Measurements from ENCODE around the gene FBN1.
A peak's percentile ranks its signal among the peaks of the same experiment; 100 is the strongest.

The FBN1 gene

GRCh38 chr15:48536681-48537091 is 108.8 kb downstream of the FBN1 start:
- Histone ChIP-seq H3K14ac (ENCODE audit: low read length in 2 of 2) (no peak overlapping the region), H3K4me3 (ENCODE audit: insufficient read depth in 1 of 2, low read depth in 1 of 2, low read length in 2 of 2) (no peak overlapping the region), H2BK15ac (ENCODE audit: low read depth, poor library complexity, severe bottlenecking) (no peak overlapping the region), H2AK5ac (ENCODE audit: low read length, severe bottlenecking) (no peak overlapping the region), H3K27ac (ENCODE audit: low read length, poor library complexity, severe bottlenecking) (no peak overlapping the region), H3K9me3 (ENCODE audit: control insufficient read depth, low read length) (no peaks in the 10 kb centered on the region), H2BK12ac (ENCODE audit: low read length in 2 of 2) (no peak overlapping the region), H3K9ac (ENCODE audit: low read length) (peak overlapping the region; percentile 74), H3K4me2 (ENCODE audit: low read length, poor library complexity, severe bottlenecking) (no peak overlapping the region), H3K23ac (ENCODE audit: low read length in 2 of 2) (no peak overlapping the region), H4K91ac (ENCODE audit: low read length) (no peak overlapping the region), H3K79me1 (replicated peaks; ENCODE audit: low read length, poor library complexity, severe bottlenecking) (peaks cover 15% of the 10 kb centered on the region), H2BK120ac (ENCODE audit: low read depth, low read length) (no peak overlapping the region), H2BK5ac (ENCODE audit: low read depth, low read length, poor library complexity, severe bottlenecking) (no peak overlapping the region), H2AFZ (ENCODE audit: low read depth, low read length) (no peak overlapping the region), H3K27me3 (ENCODE audit: control insufficient read depth in 1 of 2, insufficient read depth in 1 of 2, low read length in 2 of 2) (no peaks in the 10 kb centered on the region), H3K4me1 (ENCODE audit: control insufficient read depth, insufficient read depth, low read depth, low read length) (no peaks in the 10 kb centered on the region), H4K8ac (ENCODE audit: low read length) (no peak overlapping the region), H3K36me3 (ENCODE audit: control insufficient read depth in 1 of 2, insufficient read depth in 2 of 2, low read depth in 1 of 2, low read length in 2 of 2) (peaks cover 10 to 73% of the 10 kb centered on the region in 2 experiments), H3K18ac (ENCODE audit: low read depth in 1 of 2, low read length in 2 of 2) (no peak overlapping the region), H3K4ac (ENCODE audit: low read depth in 1 of 2, low read length in 2 of 2) (no peak overlapping the region)
- WGBS, result 35% methylated on average over 2 of the region's 3 CpGs
- peak; percentile 36 for DNase-seq

- H4K8ac ChIP-seq (ENCODE audit: low read length), result no peak overlapping the region
- peaks cover 19% of the 10 kb centered on the region for H3K79me1 ChIP-seq (replicated peaks; ENCODE audit: low read length, poor library complexity, severe bottlenecking)
- no peak overlapping the region for H3K14ac ChIP-seq (ENCODE audit: low read length in 2 of 2)
- no peak overlapping the region for H2BK120ac ChIP-seq (ENCODE audit: low read depth, low read length)
- no peak for DNase-seq
- no peak overlapping the region for H3K9ac ChIP-seq (ENCODE audit: low read length)
- H3K4me1 ChIP-seq (ENCODE audit: control insufficient read depth, insufficient read depth, low read depth, low read length), result no peaks in the 10 kb centered on the region
- H4K91ac ChIP-seq (ENCODE audit: low read length), result no peak overlapping the region
- peaks cover 18 to 97% of the 10 kb centered on the region in 2 experiments for H3K36me3 ChIP-seq (ENCODE audit: control insufficient read depth in 1 of 2, insufficient read depth in 2 of 2, low read depth in 1 of 2, low read length in 2 of 2)
- no peaks in the 10 kb centered on the region for H3K9me3 ChIP-seq (ENCODE audit: control insufficient read depth, low read length)
- no peak overlapping the region for H2AFZ ChIP-seq (ENCODE audit: low read depth, low read length)
- H2BK15ac ChIP-seq (ENCODE audit: low read depth, poor library complexity, severe bottlenecking), result no peak overlapping the region
- WGBS, result 0% methylated on average over 1 of the region's 2 CpGs
- no peak overlapping the region for H2AK5ac ChIP-seq (ENCODE audit: low read length, severe bottlenecking)
- H3K4me3 ChIP-seq (ENCODE audit: insufficient read depth in 1 of 2, low read depth in 1 of 2, low read length in 2 of 2), result no peak overlapping the region
- H2BK12ac ChIP-seq (ENCODE audit: low read length in 2 of 2), result no peak overlapping the region
- H3K27ac ChIP-seq (ENCODE audit: low read length, poor library complexity, severe bottlenecking), result no peak overlapping the region
- no peak overlapping the region for H2BK5ac ChIP-seq (ENCODE audit: low read depth, low read length, poor library complexity, severe bottlenecking)
- H3K4ac ChIP-seq (ENCODE audit: low read depth in 1 of 2, low read length in 2 of 2), result no peak overlapping the region
- no peak overlapping the region for H3K23ac ChIP-seq (ENCODE audit: low read length in 2 of 2)
- H3K18ac ChIP-seq (ENCODE audit: low read depth in 1 of 2, low read length in 2 of 2), result no peak overlapping the region
- no peaks in the 10 kb centered on the region for H3K27me3 ChIP-seq (ENCODE audit: control insufficient read depth in 1 of 2, insufficient read depth in 1 of 2, low read length in 2 of 2)
- H3K4me2 ChIP-seq (ENCODE audit: low read length, poor library complexity, severe bottlenecking), result no peak overlapping the region
Measured at GRCh38 chr15:48533982-48534381, 111.5 kb downstream of the FBN1 start.

- Histone ChIP-seq H2BK5ac (ENCODE audit: low read depth, low read length, poor library complexity, severe bottlenecking) (no peak overlapping the region), H3K4me2 (ENCODE audit: low read length, poor library complexity, severe bottlenecking) (no peak overlapping the region), H2BK15ac (ENCODE audit: low read depth, poor library complexity, severe bottlenecking) (no peak overlapping the region), H4K91ac (ENCODE audit: low read length) (no peak overlapping the region), H2AK5ac (ENCODE audit: low read length, severe bottlenecking) (no peak overlapping the region), H4K8ac (ENCODE audit: low read length) (no peak overlapping the region), H3K4ac (ENCODE audit: low read depth in 1 of 2, low read length in 2 of 2) (no peak overlapping the region), H3K79me1 (replicated peaks; ENCODE audit: low read length, poor library complexity, severe bottlenecking) (peaks cover 19% of the 10 kb centered on the region), H2AFZ (ENCODE audit: low read depth, low read length) (no peak overlapping the region), H3K4me1 (ENCODE audit: control insufficient read depth, insufficient read depth, low read depth, low read length) (no peaks in the 10 kb centered on the region), H2BK120ac (ENCODE audit: low read depth, low read length) (no peak overlapping the region), H3K18ac (ENCODE audit: low read depth in 1 of 2, low read length in 2 of 2) (no peak overlapping the region), H3K4me3 (ENCODE audit: insufficient read depth in 1 of 2, low read depth in 1 of 2, low read length in 2 of 2) (no peak overlapping the region), H3K27me3 (ENCODE audit: control insufficient read depth in 1 of 2, insufficient read depth in 1 of 2, low read length in 2 of 2) (no peaks in the 10 kb centered on the region), H3K14ac (ENCODE audit: low read length in 2 of 2) (no peak overlapping the region), H3K9ac (ENCODE audit: low read length) (peak overlapping the region; percentile 28), H3K36me3 (ENCODE audit: control insufficient read depth in 1 of 2, insufficient read depth in 2 of 2, low read depth in 1 of 2, low read length in 2 of 2) (peaks cover 22 to 97% of the 10 kb centered on the region in 2 experiments), H3K27ac (ENCODE audit: low read length, poor library complexity, severe bottlenecking) (no peak overlapping the region), H2BK12ac (ENCODE audit: low read length in 2 of 2) (no peak overlapping the region), H3K9me3 (ENCODE audit: control insufficient read depth, low read length) (no peaks in the 10 kb centered on the region), H3K23ac (ENCODE audit: low read length in 2 of 2) (no peak overlapping the region)
- DNase-seq, result no peak
Measured at GRCh38 chr15:48532946-48533345, 112.6 kb downstream of the FBN1 start.

- H2BK15ac ChIP-seq (ENCODE audit: low read depth, poor library complexity, severe bottlenecking), result peak overlapping the region; percentile 21
- peaks cover 25 to 97% of the 10 kb centered on the region in 2 experiments for H3K36me3 ChIP-seq (ENCODE audit: control insufficient read depth in 1 of 2, insufficient read depth in 2 of 2, low read depth in 1 of 2, low read length in 2 of 2)
- no peak overlapping the region for H2BK120ac ChIP-seq (ENCODE audit: low read depth, low read length)
- H2BK5ac ChIP-seq (ENCODE audit: low read depth, low read length, poor library complexity, severe bottlenecking), result no peak overlapping the region
- no peak overlapping the region for H3K14ac ChIP-seq (ENCODE audit: low read length in 2 of 2)
- WGBS, result 97% methylated on average over 4 of the region's 4 CpGs
- H3K9ac ChIP-seq (ENCODE audit: low read length), result no peak overlapping the region
- no peak overlapping the region for H2AFZ ChIP-seq (ENCODE audit: low read depth, low read length)
- no peak overlapping the region for H3K23ac ChIP-seq (ENCODE audit: low read length in 2 of 2)
- no peak overlapping the region for H3K4ac ChIP-seq (ENCODE audit: low read depth in 1 of 2, low read length in 2 of 2)
- H3K4me3 ChIP-seq (ENCODE audit: insufficient read depth in 1 of 2, low read depth in 1 of 2, low read length in 2 of 2), result no peak overlapping the region
- H3K9me3 ChIP-seq (ENCODE audit: control insufficient read depth, low read length), result no peaks in the 10 kb centered on the region
- no peak overlapping the region for H4K91ac ChIP-seq (ENCODE audit: low read length)
- no peak overlapping the region for H2BK12ac ChIP-seq (ENCODE audit: low read length in 2 of 2)
- no peak overlapping the region for H3K4me2 ChIP-seq (ENCODE audit: low read length, poor library complexity, severe bottlenecking)
- H4K8ac ChIP-seq (ENCODE audit: low read length), result no peak overlapping the region
- H3K18ac ChIP-seq (ENCODE audit: low read depth in 1 of 2, low read length in 2 of 2), result no peak overlapping the region
- H3K79me1 ChIP-seq (replicated peaks; ENCODE audit: low read length, poor library complexity, severe bottlenecking), result peaks cover 23% of the 10 kb centered on the region
- no peaks in the 10 kb centered on the region for H3K4me1 ChIP-seq (ENCODE audit: control insufficient read depth, insufficient read depth, low read depth, low read length)
- no peak overlapping the region for H2AK5ac ChIP-seq (ENCODE audit: low read length, severe bottlenecking)
- H3K27me3 ChIP-seq (ENCODE audit: control insufficient read depth in 1 of 2, insufficient read depth in 1 of 2, low read length in 2 of 2), result no peaks in the 10 kb centered on the region
- H3K27ac ChIP-seq (ENCODE audit: low read length, poor library complexity, severe bottlenecking), result no peak overlapping the region
- no peak for DNase-seq
Measured at GRCh38 chr15:48530528-48530927, 115.0 kb downstream of the FBN1 start.

All from mesenchymal stem cell (in vitro differentiated cells and primary cell).